ENCODE results near the gene GTF2H4.

Gene GTF2H4

GRCh38 chr6:30932665-30933365, 24.8 kb downstream of the GTF2H4 start:
- Histone ChIP-seq H3K9ac (ENCODE audit: low read depth, low read length) (no peak overlapping the region), H3K4me1 (ENCODE audit: control insufficient read depth, insufficient read depth, low read length) (no peaks in the 10 kb centered on the region), H3K4me3 (ENCODE audit: low read length) (no peak overlapping the region), H3K36me3 (ENCODE audit: insufficient read depth, low read length) (no peaks in the 10 kb centered on the region), H3K9me3 (replicated peaks; ENCODE audit: low read length) (no peaks in the 10 kb centered on the region), H3K4me2 (ENCODE audit: low read length) (no peak overlapping the region), H3K27me3 (ENCODE audit: control insufficient read depth, insufficient read depth, low read length) (peaks cover 19% of the 10 kb centered on the region)

DNA sequence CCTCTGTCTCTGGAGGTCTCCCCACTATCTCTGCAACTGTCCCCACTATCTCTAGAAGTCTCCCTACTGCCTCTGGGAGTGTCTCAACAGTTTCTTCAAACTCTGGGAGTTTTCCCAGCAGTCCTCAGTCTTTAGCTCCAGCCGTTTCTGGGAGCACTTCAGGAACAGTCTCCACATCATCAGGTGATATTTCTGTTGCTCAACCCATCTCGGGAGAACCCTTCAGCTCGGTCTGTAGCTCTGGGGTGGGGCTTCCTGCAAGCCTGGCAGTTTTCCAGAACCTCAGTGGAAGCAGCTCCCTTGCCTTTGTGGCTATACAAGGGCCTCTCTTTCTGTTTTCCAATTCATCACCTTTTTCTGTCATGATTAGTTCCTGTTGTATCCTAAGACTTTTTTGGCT, 27.0 kb downstream of the GTF2H4 start:
- Histone ChIP-seq H3K4me3 (ENCODE audit: low read length) (no peak overlapping the region), H3K4me1 (ENCODE audit: control insufficient read depth, insufficient read depth, low read length) (no peaks in the 10 kb centered on the region), H3K27me3 (ENCODE audit: control insufficient read depth, insufficient read depth, low read length) (peaks cover 31% of the 10 kb centered on the region), H3K9ac (ENCODE audit: low read depth, low read length) (no peak overlapping the region), H3K9me3 (replicated peaks; ENCODE audit: low read length) (no peaks in the 10 kb centered on the region), H3K36me3 (ENCODE audit: insufficient read depth, low read length) (no peaks in the 10 kb centered on the region), H3K4me2 (ENCODE audit: low read length) (no peak overlapping the region)

DNA sequence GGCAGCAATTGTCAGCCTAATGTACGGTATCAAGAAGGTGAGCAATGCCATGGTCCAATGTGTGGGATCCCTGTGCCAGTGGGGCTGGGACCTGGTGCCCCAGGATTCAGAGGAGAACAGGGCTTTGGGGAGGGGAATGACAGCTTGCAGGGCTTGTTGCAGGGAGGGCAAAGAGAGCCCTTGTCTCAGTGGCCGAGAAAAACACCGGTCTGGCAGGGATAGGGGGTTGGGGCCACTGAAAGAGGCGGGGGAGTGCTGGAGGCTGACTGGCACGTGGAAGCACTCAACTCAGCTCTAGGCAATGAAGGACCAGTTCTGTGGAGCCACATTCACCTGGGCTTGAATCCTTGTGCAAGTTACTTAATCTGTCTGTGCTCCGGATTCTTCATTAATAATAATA, 29.3 kb downstream of the GTF2H4 start:
- peaks cover 36% of the 10 kb centered on the region for H3K27me3 ChIP-seq (ENCODE audit: control insufficient read depth, insufficient read depth, low read length)
- no peak overlapping the region for H3K4me3 ChIP-seq (ENCODE audit: low read length)
- H3K9me3 ChIP-seq (replicated peaks; ENCODE audit: low read length), result no peaks in the 10 kb centered on the region
- H3K36me3 ChIP-seq (ENCODE audit: insufficient read depth, low read length), result no peaks in the 10 kb centered on the region
- no peak overlapping the region for H3K9ac ChIP-seq (ENCODE audit: low read depth, low read length)
- no peak overlapping the region for H3K4me2 ChIP-seq (ENCODE audit: low read length)
- H3K4me1 ChIP-seq (ENCODE audit: control insufficient read depth, insufficient read depth, low read length), result peaks cover 3% of the 10 kb centered on the region

DNA sequence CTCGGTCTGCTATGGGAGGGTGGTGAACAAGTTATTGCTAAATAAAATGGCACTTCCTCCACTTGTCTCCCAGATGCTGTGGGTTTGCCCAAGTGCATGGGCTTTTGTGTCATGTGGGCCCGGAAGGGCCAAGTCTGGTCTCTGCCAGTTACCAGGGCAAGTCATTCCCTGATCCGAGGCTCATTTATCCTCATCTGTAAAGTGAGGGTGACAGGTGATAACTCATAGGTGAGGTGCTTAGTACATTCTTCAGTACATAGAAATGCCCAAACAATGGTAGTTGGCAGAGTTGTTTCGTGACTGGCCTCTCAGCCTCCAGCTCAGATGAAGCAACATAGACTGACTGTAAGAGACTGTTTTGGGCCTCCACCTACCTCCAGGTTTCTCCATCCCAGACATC, 30.7 kb downstream of the GTF2H4 start:
- Histone ChIP-seq H3K27me3 (ENCODE audit: control insufficient read depth, insufficient read depth, low read length) (peaks cover 41% of the 10 kb centered on the region), H3K4me1 (ENCODE audit: control insufficient read depth, insufficient read depth, low read length) (peaks cover 9% of the 10 kb centered on the region)

GRCh38 chr6:30939473-30939872, 31.5 kb downstream of the GTF2H4 start:
- no peak overlapping the region for H3K4me3 ChIP-seq (ENCODE audit: low read length)
- H3K4me2 ChIP-seq (ENCODE audit: low read length), result no peak overlapping the region
- H3K36me3 ChIP-seq (ENCODE audit: insufficient read depth, low read length), result no peaks in the 10 kb centered on the region
- peaks cover 45% of the 10 kb centered on the region for H3K27me3 ChIP-seq (ENCODE audit: control insufficient read depth, insufficient read depth, low read length)
- H3K4me1 ChIP-seq (ENCODE audit: control insufficient read depth, insufficient read depth, low read length), result peaks cover 9% of the 10 kb centered on the region
- no peaks in the 10 kb centered on the region for H3K9me3 ChIP-seq (replicated peaks; ENCODE audit: low read length)
- H3K9ac ChIP-seq (ENCODE audit: low read depth, low read length), result no peak overlapping the region

More for the DNA sequence above, 30.7 kb downstream of the GTF2H4 start:
- no peak overlapping the region for H3K4me3 ChIP-seq (ENCODE audit: low read length)
- no peaks in the 10 kb centered on the region for H3K9me3 ChIP-seq (replicated peaks; ENCODE audit: low read length)
- no peaks in the 10 kb centered on the region for H3K36me3 ChIP-seq (ENCODE audit: insufficient read depth, low read length)
- no peak overlapping the region for H3K4me2 ChIP-seq (ENCODE audit: low read length)
- no peak overlapping the region for H3K9ac ChIP-seq (ENCODE audit: low read depth, low read length)

GRCh38 chr6:30940361-30940986, 32.5 kb downstream of the GTF2H4 start, which contains the start of gene MUCL3:
MUCL3 (plus strand) TSS chr6:30940973; CDS start chr6:30941000, 27 bp downstream.
- Histone ChIP-seq H3K9me3 (replicated peaks; ENCODE audit: low read length) (no peaks in the 10 kb centered on the region), H3K36me3 (ENCODE audit: insufficient read depth, low read length) (no peaks in the 10 kb centered on the region), H3K9ac (ENCODE audit: low read depth, low read length) (no peak within 1 kb of the TSS), H3K27me3 (ENCODE audit: control insufficient read depth, insufficient read depth, low read length) (peaks cover 43% of the 10 kb centered on the region), H3K4me1 (ENCODE audit: control insufficient read depth, insufficient read depth, low read length) (peaks cover 9% of the 10 kb centered on the region), H3K4me2 (ENCODE audit: low read length) (no peak within 1 kb of the TSS), H3K4me3 (ENCODE audit: low read length) (no peak within 1 kb of the TSS)

DNA sequence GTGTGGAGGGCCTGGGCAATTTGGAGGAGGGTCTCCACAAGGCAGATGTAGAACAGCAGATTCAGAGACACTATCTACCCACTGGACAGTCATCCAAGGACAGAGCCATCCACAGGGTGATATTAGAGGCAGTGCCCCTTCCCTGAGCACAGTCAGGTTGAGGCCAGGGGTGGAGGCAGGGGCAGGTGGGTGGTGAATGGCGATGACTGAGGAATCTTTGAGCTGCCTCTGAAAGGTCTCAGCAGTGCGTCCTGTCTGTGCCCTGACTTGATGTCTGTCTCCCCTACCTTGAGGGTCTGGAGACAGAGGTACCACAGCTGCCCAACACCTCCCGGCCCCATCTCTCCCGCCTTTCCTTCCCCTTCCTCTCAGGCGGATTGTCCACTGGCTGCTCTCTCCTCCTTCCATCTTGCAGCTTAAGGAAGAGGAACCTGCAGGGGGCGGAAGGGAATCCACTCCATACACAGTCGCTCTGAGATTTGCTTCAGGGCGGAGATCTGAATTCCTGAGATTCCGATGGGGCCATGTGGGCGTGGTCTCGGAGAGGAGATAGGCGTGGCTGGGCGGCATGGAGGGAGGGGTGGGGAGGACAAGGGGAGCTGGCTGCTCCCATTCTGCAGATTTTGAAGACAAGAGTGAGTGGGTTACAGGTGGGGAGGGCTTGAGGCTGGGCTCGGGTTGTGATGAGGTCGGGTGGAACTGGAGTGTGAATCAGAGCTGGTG, 34.5 kb downstream of the GTF2H4 start:
- Histone ChIP-seq H3K4me3 (ENCODE audit: low read length) (no peak overlapping the region), H3K9ac (ENCODE audit: low read depth, low read length) (no peak overlapping the region), H3K4me2 (ENCODE audit: low read length) (peak overlapping the region; percentile 65), H3K27me3 (ENCODE audit: control insufficient read depth, insufficient read depth, low read length) (peaks cover 37% of the 10 kb centered on the region), H3K4me1 (ENCODE audit: control insufficient read depth, insufficient read depth, low read length) (peaks cover 9% of the 10 kb centered on the region), H3K9me3 (replicated peaks; ENCODE audit: low read length) (no peaks in the 10 kb centered on the region), H3K36me3 (ENCODE audit: insufficient read depth, low read length) (no peaks in the 10 kb centered on the region)

GRCh38 chr6:30944051-30944450, 36.0 kb downstream of the GTF2H4 start:
- no peaks in the 10 kb centered on the region for H3K36me3 ChIP-seq (ENCODE audit: insufficient read depth, low read length)
- no peak overlapping the region for H3K9ac ChIP-seq (ENCODE audit: low read depth, low read length)

DNA sequence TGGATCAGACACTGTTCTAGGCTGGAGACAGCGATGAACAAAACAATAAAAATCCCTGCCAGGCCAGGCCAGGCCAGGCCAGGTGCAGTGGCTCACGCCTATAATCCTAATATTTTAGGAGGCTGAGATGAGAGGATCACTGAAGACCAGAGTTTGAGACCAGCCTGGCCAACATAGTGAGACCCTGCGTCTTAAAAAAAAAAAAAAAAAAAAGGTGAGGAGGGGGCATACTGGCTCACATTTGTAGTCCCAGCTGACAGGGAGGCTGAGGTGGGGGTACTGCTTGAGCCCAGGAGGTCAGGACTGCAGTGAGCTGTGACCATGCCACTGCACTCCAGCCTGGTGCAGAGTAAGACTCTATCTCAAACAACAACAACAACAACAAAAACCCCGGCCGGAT, 37.3 kb downstream of the GTF2H4 start:
- no peak overlapping the region for H3K9ac ChIP-seq (ENCODE audit: low read depth, low read length)
- H3K36me3 ChIP-seq (ENCODE audit: insufficient read depth, low read length), result no peaks in the 10 kb centered on the region
- H3K9me3 ChIP-seq (replicated peaks; ENCODE audit: low read length), result no peaks in the 10 kb centered on the region
- no peak overlapping the region for H3K4me2 ChIP-seq (ENCODE audit: low read length)
- no peak overlapping the region for H3K4me3 ChIP-seq (ENCODE audit: low read length)
- H3K27me3 ChIP-seq (ENCODE audit: control insufficient read depth, insufficient read depth, low read length), result peaks cover 42% of the 10 kb centered on the region
- peaks cover 9% of the 10 kb centered on the region for H3K4me1 ChIP-seq (ENCODE audit: control insufficient read depth, insufficient read depth, low read length)

More at GRCh38 chr6:30944051-30944450, 36.0 kb downstream of the GTF2H4 start:
- Histone ChIP-seq H3K4me3 (ENCODE audit: low read length) (no peak overlapping the region), H3K27me3 (ENCODE audit: control insufficient read depth, insufficient read depth, low read length) (peaks cover 40% of the 10 kb centered on the region), H3K4me1 (ENCODE audit: control insufficient read depth, insufficient read depth, low read length) (peaks cover 9% of the 10 kb centered on the region), H3K4me2 (ENCODE audit: low read length) (no peak overlapping the region), H3K9me3 (replicated peaks; ENCODE audit: low read length) (no peaks in the 10 kb centered on the region)

GRCh38 chr6:30947231-30947630, 39.2 kb downstream of the GTF2H4 start:
- Histone ChIP-seq H3K27me3 (ENCODE audit: control insufficient read depth, insufficient read depth, low read length) (peaks cover 58% of the 10 kb centered on the region), H3K4me3 (ENCODE audit: low read length) (no peak overlapping the region), H3K9ac (ENCODE audit: low read depth, low read length) (no peak overlapping the region), H3K4me1 (ENCODE audit: control insufficient read depth, insufficient read depth, low read length) (peaks cover 7% of the 10 kb centered on the region), H3K9me3 (replicated peaks; ENCODE audit: low read length) (no peaks in the 10 kb centered on the region), H3K4me2 (ENCODE audit: low read length) (no peak overlapping the region), H3K36me3 (ENCODE audit: insufficient read depth, low read length) (no peaks in the 10 kb centered on the region)

- Histone ChIP-seq H3K27me3 (ENCODE audit: control insufficient read depth, insufficient read depth, low read length) (peaks cover 65% of the 10 kb centered on the region), H3K4me1 (ENCODE audit: control insufficient read depth, insufficient read depth, low read length) (no peaks in the 10 kb centered on the region), H3K9me3 (replicated peaks; ENCODE audit: low read length) (no peaks in the 10 kb centered on the region), H3K4me3 (ENCODE audit: low read length) (no peak overlapping the region), H3K4me2 (ENCODE audit: low read length) (no peak overlapping the region), H3K36me3 (ENCODE audit: insufficient read depth, low read length) (no peaks in the 10 kb centered on the region), H3K9ac (ENCODE audit: low read depth, low read length) (no peak overlapping the region)
Observed at GRCh38 chr6:30948811-30949210, 40.8 kb downstream of the GTF2H4 start.
